Mucosa of descending colon (tissue), 3 donors: ENCODE data around the gene CMTM4. TPM values are rescaled to one million over a fixed set of nuclear protein-coding genes. Genes with fewer than 3 reads are reported as not detected.

Source experiments
- ATAC-seq: fragments of 200-7000 bp; cut with Tn5 transposase; one replicate; pipeline ENCODE4 v1.9.1; 2020; ENCODE audit warnings: mild to moderate bottlenecking, moderate library complexity
- DNase-seq, 3 donors: peaks; one replicate each; pipeline ENCODE4 v3.0.0-alpha.2; 2020
- H3K36me3 ChIP-seq: fragments of 200-600 bp; one replicate; pipeline ENCODE4 v1.8.0; 2021; ENCODE audit warnings: low read depth, mild to moderate bottlenecking
- H3K4me1 ChIP-seq: fragments of 200-600 bp; one replicate; pipeline ENCODE4 v1.8.0; 2021; ENCODE audit warnings: low read depth, mild to moderate bottlenecking
- H3K4me3 ChIP-seq: fragments of 200-600 bp; one replicate; pipeline ENCODE4 v1.8.0; 2021; ENCODE audit warnings: mild to moderate bottlenecking
- H3K9me3 ChIP-seq: fragments of 200-600 bp; one replicate; pipeline ENCODE4 v1.8.0; 2021; ENCODE audit warnings: mild to moderate bottlenecking
- CTCF ChIP-seq: fragments of 200-600 bp; IDR thresholded peaks from one replicate; pipeline ENCODE4 v1.8.0; 2022; ENCODE audit warnings: antibody characterized with exemption, mild to moderate bottlenecking
- intact Hi-C, 2 donors: fragments of 100-400 bp; cut with DNase I in 1 of 2; cut with micrococcal nuclease in 1 of 2; formaldehyde crosslinking; loops; one replicate each; pipeline versions ENCODE4 v1.11.0 to v1.11.1; 2022; cut with DNase I, micrococcal nuclease
- total RNA-seq, 3 donors: library from RNA; stranded (reverse); fragmentation: NEBNext Ultra II Directional in 2 of 3; extraction: Animal tissue kit (Norgen Biotek cat#: 25700) in 2 of 3; gene quantifications; one replicate each; pipeline versions ENCODE4 v1.2.1 to v1.2.4, GENCODE V29; 2021 to 2023
- donor health status: DM: no; HTN: no; CAD: no; lungs with moderate emphysema.
- donor health status: DM: no; HTN: no; CAD: no.
- donor health status: DM: no; HTN: yes; CAD: no.

The CMTM4 gene
- total RNA-seq, 3 donors from 2014 or later = 91.6 to 208 (median 155) TPM

DNA sequence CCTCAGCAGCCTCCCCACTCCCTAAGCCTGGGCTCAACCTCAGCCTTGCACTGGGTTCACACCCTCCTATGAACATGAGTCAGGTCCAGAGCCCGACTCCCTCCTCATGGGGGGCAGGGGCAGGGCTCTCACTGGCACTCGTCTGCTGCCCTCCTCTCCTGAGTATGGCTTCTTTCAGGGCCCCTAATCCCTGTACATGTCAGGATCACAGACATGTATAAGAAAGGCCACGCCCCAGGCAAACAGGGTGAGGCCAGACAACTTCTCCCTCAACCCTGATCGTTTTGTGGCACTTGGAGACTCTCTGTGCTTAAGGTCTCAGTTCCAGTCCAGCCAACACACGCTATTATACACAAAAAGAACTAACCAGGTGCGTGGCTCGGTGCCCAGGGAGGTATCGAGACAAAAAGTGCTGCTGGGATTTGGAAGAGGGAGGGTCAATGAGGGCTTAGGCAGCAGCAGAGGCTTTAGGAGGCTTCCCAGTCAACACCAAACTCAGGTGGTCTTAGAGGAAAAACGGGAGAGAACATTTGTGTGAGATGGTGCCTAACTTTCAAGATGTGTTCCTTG is 46.8 kb downstream of the CMTM4 start:
- H3K36me3 ChIP-seq = no peaks in the 10 kb centered on the region
- H3K4me3 ChIP-seq = no peak overlapping the region
- peak in 2 of 3 donors; percentile 57 to 73 for DNase-seq
- peak; percentile 82 for ATAC-seq
- no peak for TF ChIP-seq CTCF
- no peaks in the 10 kb centered on the region for H3K9me3 ChIP-seq
- peaks cover 20% of the 10 kb centered on the region for H3K4me1 ChIP-seq
- intact Hi-C loops = no loop called here

DNA sequence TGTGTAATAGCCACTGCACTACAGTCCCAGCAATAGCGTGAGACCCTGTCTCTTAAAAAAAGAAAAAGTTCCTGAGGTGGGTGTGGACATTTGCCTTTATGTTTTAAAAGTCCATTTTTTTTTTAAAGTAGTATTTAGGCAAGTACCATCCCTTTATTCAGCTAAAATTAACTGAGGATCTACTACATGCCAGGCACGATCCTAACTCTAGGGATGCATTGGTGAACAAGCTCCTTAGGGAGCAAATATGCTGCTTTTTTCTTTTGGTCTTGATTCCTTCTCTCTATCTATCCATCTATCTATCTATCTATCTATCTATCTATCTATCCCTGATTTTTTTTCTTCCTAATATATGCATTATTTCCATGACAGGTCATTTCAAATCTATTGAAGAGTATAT is 47.4 kb downstream of the CMTM4 start:
- no peak for DNase-seq
- Histone ChIP-seq H3K36me3 (no peaks in the 10 kb centered on the region), H3K4me1 (peaks cover 20% of the 10 kb centered on the region), H3K4me3 (no peak overlapping the region), H3K9me3 (no peaks in the 10 kb centered on the region)
- no peak for ATAC-seq
- no peak for TF ChIP-seq CTCF
- intact Hi-C loops = no loop called here

GRCh38 chr16:66647866-66648265 is 48.7 kb downstream of the CMTM4 start:
- peaks cover 20% of the 10 kb centered on the region for H3K4me1 ChIP-seq
- no peak overlapping the region for H3K4me3 ChIP-seq
- no peak for TF ChIP-seq CTCF
- no peaks in the 10 kb centered on the region for H3K9me3 ChIP-seq
- intact Hi-C loops = no loop called here
- no peaks in the 10 kb centered on the region for H3K36me3 ChIP-seq
- DNase-seq = no peak
- ATAC-seq = no peak

- H3K36me3 ChIP-seq = no peaks in the 10 kb centered on the region
- DNase-seq (no peak), ATAC-seq (no peak)
- H3K4me1 ChIP-seq = no peaks in the 10 kb centered on the region
- H3K9me3 ChIP-seq = no peaks in the 10 kb centered on the region
- intact Hi-C loops = no loop called here
- no peak overlapping the region for H3K4me3 ChIP-seq
- no peak for TF ChIP-seq CTCF
These were observed 55.2 kb downstream of the CMTM4 start for GRCh38 chr16:66641387-66641786.

DNA sequence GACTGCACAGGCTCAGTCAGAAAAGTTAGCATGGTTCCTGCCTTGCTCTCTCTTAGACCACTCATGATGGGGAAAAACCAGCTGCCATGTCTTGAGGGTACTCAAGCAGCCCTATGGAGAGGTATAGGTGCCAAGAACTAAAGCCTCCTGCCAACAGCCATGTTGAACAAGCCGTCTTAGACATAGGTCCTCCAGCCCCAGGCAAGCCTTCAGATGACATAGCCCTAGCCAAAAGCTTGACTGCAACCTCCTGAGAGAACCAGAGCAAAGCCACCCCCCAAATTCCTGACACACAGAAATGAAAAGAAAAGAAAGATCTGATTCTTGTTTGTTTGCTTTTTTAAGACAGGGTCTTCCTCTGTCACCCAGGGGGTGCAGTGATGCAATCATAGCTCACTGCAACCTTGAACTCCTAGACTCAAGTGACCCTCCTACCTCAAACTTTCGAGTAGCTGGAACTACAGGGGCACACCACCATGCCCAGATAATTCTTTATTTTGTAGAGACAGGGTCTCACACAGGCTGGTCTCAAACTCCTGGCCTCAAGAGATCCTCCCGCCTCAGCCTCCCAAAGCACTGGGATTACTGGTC is 55.7 kb downstream of the CMTM4 start:
- ATAC-seq = no peak
- Histone ChIP-seq H3K9me3 (no peaks in the 10 kb centered on the region), H3K4me1 (no peaks in the 10 kb centered on the region), H3K36me3 (no peaks in the 10 kb centered on the region), H3K4me3 (no peak overlapping the region)
- intact Hi-C loops = no loop called here
- TF ChIP-seq CTCF = no peak
- DNase-seq = no peak
